ENCODE results near the gene PCDHGA8.

- TF ChIP-seq CTCF (IDR thresholded peaks at IDR 0.05) (no peak), POLR2A (IDR thresholded peaks at IDR 0.05) (no peak), POLR2AphosphoS5 (IDR thresholded peaks at IDR 0.05; ENCODE audit: insufficient read depth in 1 of 2, low read depth in 1 of 2) (no peak)
These were observed 9.1 kb upstream of the PCDHGA8 start for GRCh38 chr5:141383345-141383744.
